BLaER1 (cell line): Measurements from ENCODE around the gene SGK2.

Experiments
- H3K27ac ChIP-seq: shearing (Covaris generic); formaldehyde crosslinking; 2 replicates; pipeline ENCODE4 v1.8.1; 2022
- H3K27me3 ChIP-seq: shearing (Covaris generic); formaldehyde crosslinking; 2 replicates; pipeline ENCODE4 v1.8.1; 2022
- H3K36me3 ChIP-seq: shearing (Covaris generic); formaldehyde crosslinking; 2 replicates; pipeline ENCODE4 v1.8.1; 2022
- H3K4me1 ChIP-seq: shearing (Covaris generic); formaldehyde crosslinking; 2 replicates; pipeline ENCODE4 v1.8.1; 2022
- H3K4me2 ChIP-seq: shearing (Covaris generic); formaldehyde crosslinking; 2 replicates; pipeline ENCODE4 v1.8.1; 2022
- H3K4me3 ChIP-seq: shearing (Covaris generic); formaldehyde crosslinking; 2 replicates; pipeline ENCODE4 v1.8.1; 2022
- H3K9ac ChIP-seq: shearing (Covaris generic); formaldehyde crosslinking; 2 replicates; pipeline ENCODE4 v1.8.1; 2022
- H3K9me3 ChIP-seq: shearing (Covaris generic); formaldehyde crosslinking; 2 replicates; pipeline ENCODE4 v1.8.1; 2022
- H4K20me1 ChIP-seq: shearing (Covaris generic); formaldehyde crosslinking; 2 replicates; pipeline ENCODE4 v1.8.1; 2022
- Cebpa-rat ChIP-seq: shearing (Covaris generic); IDR thresholded peaks from 2 replicates; pipeline ENCODE4 v1.8.1; 2022

SGK2 gene

DNA sequence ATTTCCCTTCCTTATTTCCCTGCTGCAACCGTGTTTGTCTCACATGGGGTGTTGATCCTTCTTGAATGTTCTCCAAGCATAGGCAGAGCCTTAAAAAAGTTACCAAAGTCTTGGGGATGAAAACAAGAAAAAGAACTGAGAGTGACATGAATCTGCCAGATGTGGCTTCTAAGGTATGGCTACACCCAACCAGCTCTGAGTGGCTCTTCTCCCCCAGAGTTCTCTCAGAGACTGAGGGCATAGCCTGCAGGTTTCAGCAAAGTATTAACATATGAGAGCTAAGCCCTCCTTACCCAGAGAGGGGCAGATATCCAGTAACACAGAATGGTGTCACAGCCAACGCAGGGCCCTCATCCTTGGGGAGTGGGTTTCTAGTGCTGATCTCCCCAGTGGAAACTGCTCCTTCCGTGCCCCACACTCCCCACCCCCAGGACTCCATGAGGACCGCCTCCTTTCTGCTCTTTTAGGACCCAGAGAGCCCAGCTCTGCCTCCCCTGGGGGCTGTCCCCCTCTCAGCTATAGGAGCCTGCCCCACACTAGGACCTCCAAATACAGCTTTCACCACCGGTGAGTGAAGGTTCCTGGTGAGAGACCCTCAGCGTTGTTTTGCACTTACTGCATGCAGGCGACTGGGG, 23.3 kb upstream of the SGK2 start:
- no peak overlapping the region for H3K4me2 ChIP-seq
- no peak overlapping the region for H3K4me3 ChIP-seq
- no peaks in the 10 kb centered on the region for H4K20me1 ChIP-seq
- H3K9me3 ChIP-seq = no peaks in the 10 kb centered on the region
- H3K27me3 ChIP-seq = no peaks in the 10 kb centered on the region
- H3K27ac ChIP-seq = no peak overlapping the region
- H3K36me3 ChIP-seq = peaks cover 38% of the 10 kb centered on the region; the same call in 1 of the 2 replicates
- no peak overlapping the region for H3K9ac ChIP-seq
- no peaks in the 10 kb centered on the region for H3K4me1 ChIP-seq
- no peak for TF ChIP-seq Cebpa-rat

DNA sequence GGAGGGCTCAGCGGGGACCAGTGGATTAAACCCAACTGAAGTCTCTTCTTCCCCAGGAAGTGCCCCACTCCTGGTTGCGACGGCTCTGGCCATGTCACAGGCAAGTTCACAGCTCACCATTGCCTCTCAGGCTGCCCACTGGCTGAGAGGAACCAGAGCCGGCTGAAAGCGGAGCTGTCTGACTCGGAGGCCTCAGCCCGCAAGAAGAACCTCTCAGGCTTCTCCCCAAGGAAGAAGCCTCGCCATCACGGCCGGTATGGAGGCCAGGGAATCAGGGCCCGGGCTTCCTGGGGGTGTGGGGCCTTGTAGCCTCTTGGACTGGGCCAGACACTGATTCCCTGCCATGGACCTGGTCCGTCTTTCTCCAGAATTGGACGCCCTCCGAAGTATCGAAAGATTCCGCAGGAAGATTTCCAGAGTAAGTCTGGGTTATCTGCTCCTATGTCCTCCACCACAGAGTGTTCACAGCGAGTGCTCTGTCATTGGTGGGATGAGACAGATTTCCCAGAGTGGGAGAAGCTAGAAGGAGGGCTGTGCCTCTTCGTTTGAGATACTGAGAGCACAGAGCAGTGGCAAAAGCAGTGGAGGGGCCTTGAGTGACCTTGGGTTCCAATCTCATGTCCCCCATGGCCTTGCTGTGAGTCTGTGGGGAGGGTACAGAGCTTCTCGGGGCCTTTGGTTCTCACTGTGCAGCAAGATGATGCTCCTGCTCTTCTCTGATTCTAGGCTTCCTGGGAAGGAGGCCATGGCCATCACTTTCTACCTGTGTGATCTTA, 22.6 kb upstream of the SGK2 start:
- Histone ChIP-seq H3K4me2 (no peak overlapping the region), H4K20me1 (no peaks in the 10 kb centered on the region), H3K9ac (no peak overlapping the region), H3K27me3 (no peaks in the 10 kb centered on the region), H3K36me3 (peaks cover 40% of the 10 kb centered on the region; the same call in 1 of the 2 replicates), H3K27ac (no peak overlapping the region), H3K9me3 (no peaks in the 10 kb centered on the region), H3K4me1 (no peaks in the 10 kb centered on the region), H3K4me3 (no peak overlapping the region)
- no peak for TF ChIP-seq Cebpa-rat

- Histone ChIP-seq H3K4me2 (no peak overlapping the region), H3K27ac (no peak overlapping the region), H3K4me3 (no peak overlapping the region), H3K27me3 (no peaks in the 10 kb centered on the region), H3K4me1 (no peaks in the 10 kb centered on the region), H3K9ac (no peak overlapping the region), H3K9me3 (no peaks in the 10 kb centered on the region), H3K36me3 (peaks cover 40% of the 10 kb centered on the region; the same call in 1 of the 2 replicates), H4K20me1 (no peaks in the 10 kb centered on the region)
- TF ChIP-seq Cebpa-rat = no peak
Measured at GRCh38 chr20:43536817-43537440, 21.9 kb upstream of the SGK2 start.

DNA sequence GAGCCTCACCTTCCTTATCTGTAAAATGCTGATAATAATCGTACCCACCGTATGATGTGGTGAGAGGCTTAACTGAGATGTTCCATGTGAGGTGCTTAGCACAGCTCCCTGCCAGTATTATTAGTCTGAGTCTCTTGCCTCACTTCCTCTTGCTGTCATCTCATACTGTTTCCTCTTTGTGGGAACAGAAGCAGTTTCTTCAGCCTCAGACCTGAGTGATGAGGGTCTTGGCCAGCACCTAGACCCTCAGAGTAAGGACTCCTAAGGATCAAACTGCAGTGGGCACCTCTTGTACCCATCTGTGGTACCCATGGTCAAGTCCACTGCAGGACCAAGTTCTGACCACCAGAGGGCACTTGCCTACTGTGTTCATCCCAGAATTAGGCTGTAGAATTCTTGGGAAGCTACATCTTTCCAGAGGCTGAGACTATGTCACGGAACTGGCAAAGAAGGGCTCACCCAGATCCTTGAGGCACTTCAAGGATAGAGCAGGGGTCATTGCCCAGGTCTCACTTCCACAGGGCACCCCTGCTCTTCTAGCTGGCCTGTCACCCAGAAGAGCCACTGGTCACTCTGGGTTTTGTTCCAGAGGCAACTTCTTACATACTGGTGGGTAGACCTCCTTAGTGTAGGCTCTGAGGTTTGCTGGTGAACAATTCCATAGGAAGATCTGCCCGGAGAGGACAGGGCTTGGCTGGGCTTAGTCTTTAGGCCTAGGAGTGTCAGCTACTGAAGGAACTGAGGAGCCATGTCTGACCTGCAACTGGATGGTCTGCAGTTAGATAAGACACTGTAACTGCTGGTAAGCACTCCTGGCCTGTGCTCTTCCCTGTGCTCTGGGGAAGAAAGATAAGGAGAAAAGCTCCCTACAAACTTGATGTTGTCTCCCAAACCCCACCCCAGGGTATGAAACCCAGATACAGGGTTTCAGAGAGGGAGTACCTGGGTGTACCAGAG, 20.6 kb upstream of the SGK2 start:
- H3K4me2 ChIP-seq = no peak overlapping the region
- H3K27ac ChIP-seq = no peak overlapping the region
- H4K20me1 ChIP-seq = no peaks in the 10 kb centered on the region
- H3K9me3 ChIP-seq = no peaks in the 10 kb centered on the region
- no peak overlapping the region for H3K9ac ChIP-seq
- H3K4me1 ChIP-seq = no peaks in the 10 kb centered on the region
- peaks cover 40% of the 10 kb centered on the region; the same call in 1 of the 2 replicates for H3K36me3 ChIP-seq
- no peak overlapping the region for H3K4me3 ChIP-seq
- no peak for TF ChIP-seq Cebpa-rat
- H3K27me3 ChIP-seq = no peaks in the 10 kb centered on the region

DNA sequence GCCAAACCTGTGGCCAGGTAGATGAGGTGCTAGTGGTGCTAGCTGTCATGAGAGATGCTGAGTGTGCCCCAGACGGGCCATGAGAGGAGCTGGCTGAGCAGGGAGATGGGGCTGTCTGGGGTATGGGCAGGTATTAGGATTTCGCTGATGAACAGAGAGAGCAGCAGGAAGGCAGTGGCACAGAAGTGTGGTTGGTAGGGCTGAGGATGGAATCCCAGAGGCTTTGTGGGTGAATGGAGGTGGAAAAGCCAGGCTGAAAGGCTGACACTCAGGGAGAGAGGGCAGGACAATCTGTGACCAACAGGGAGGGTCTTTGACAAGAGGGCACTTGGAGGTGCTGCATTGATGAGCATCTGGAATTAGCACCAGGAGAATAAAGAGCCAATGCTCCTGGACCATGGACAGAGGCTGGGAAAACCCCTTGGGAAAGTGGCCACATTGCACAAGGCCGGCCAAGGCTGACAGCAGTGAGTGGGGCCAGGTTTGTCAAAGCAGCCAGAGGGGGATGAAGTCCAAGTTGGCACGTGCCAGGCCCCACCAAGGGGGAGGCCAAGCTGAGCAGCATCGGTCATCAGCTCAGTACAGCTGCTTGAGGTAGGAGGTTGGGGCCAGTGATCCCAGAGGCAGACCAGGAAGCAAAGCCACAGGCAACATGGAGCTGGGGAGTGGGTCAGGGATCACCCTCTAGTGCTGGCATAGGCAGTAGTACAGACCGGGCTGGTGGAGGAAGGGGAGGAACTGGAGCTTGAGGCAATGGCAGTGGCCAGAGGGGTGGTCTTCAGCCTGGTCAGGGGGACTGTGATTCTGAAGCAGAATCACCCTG, 19.7 kb upstream of the SGK2 start:
- Histone ChIP-seq H4K20me1 (no peaks in the 10 kb centered on the region), H3K9ac (no peak overlapping the region), H3K4me3 (no peak overlapping the region), H3K36me3 (peaks cover 40% of the 10 kb centered on the region; the same call in 1 of the 2 replicates), H3K4me2 (no peak overlapping the region), H3K27me3 (no peaks in the 10 kb centered on the region), H3K9me3 (no peaks in the 10 kb centered on the region), H3K27ac (no peak overlapping the region), H3K4me1 (no peaks in the 10 kb centered on the region)
- TF ChIP-seq Cebpa-rat = no peak

DNA sequence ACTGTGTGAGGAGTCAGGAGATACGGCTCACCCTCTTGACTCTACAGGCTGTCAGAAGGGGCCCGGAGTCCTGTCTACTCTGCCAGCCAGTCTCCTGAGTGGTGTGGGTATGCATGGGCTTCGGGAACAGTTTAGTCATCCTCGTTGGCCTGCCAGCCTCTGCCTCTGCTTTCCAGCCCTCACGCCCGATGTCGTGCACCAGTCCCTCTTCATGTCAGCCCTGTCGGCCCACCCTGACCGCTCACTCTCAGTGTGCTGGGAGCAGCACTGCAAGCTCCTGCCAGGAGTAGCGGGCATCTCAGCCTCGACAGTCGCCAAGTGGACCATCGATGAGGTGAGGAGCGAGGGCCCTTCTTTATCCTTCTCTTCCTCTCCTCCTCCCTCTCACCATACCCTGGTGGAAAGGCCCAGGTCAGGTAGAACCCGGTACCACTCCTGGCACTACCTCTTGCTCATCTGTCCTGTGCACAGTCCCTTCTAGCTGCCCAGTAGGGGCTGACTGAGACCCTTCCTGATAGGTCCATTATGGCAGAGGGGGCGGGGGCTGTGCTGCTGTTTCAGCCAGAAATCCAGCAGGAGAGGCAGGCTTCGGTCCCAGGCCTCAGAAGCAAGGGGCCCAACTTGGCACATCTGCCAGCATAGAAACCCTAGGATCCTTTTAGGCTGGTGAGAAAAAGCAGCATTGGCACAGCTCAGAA, 18.7 kb upstream of the SGK2 start:
- Histone ChIP-seq H3K4me1 (no peaks in the 10 kb centered on the region), H3K4me3 (no peak overlapping the region), H3K9ac (no peak overlapping the region), H3K27me3 (no peaks in the 10 kb centered on the region), H4K20me1 (no peaks in the 10 kb centered on the region), H3K9me3 (no peaks in the 10 kb centered on the region), H3K4me2 (no peak overlapping the region), H3K27ac (no peak overlapping the region), H3K36me3 (peaks cover 38% of the 10 kb centered on the region; the same call in 1 of the 2 replicates)
- no peak for TF ChIP-seq Cebpa-rat

DNA sequence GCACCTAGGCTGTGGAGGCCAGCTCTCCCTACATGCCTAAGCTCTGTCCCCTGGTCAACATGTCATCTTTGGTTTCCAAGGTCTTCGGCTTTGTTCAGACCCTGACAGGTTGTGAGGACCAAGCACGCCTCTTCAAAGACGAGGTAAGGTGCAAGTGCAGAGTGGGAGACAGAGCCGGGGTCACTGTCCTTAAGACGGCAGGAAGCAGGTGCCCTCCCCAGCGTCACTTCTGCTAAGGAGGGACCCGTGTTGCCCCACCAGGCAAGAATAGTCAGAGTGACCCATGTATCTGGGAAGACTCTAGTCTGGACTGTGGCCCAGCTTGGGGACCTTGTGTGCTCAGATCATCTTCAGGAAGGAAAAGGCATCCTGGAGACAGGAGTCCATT, 18.2 kb upstream of the SGK2 start:
- Histone ChIP-seq H3K4me3 (no peak overlapping the region), H3K27ac (no peak overlapping the region), H3K9ac (no peak overlapping the region), H3K27me3 (no peaks in the 10 kb centered on the region), H3K4me2 (no peak overlapping the region), H3K4me1 (no peaks in the 10 kb centered on the region), H3K36me3 (peaks cover 35% of the 10 kb centered on the region; the same call in 1 of the 2 replicates), H3K9me3 (no peaks in the 10 kb centered on the region), H4K20me1 (no peaks in the 10 kb centered on the region)
- no peak for TF ChIP-seq Cebpa-rat

DNA sequence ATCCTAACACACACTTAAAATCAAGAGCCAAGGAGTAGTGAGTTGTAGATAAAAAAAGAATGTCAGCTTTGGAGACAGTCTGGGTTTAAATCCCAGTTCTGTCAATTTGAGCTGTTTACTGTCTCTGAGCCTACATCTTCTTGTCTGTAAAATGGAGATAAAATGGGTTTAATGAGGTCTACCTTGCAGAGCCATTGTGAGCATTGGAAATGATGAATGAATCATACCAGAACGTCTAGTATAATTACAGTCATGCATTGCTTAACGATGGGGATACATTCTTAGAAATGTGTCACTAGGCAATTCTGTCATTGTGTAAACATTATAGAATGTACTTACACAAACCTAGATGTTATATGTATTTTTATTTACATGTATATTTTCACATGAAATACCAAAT, 17.6 kb upstream of the SGK2 start:
- Histone ChIP-seq H3K36me3 (peaks cover 34% of the 10 kb centered on the region; the same call in 1 of the 2 replicates), H3K4me2 (no peak overlapping the region), H3K27ac (no peak overlapping the region), H3K4me3 (no peak overlapping the region), H3K4me1 (no peaks in the 10 kb centered on the region), H3K9me3 (no peaks in the 10 kb centered on the region), H4K20me1 (no peaks in the 10 kb centered on the region), H3K27me3 (no peaks in the 10 kb centered on the region), H3K9ac (no peak overlapping the region)
- no peak for TF ChIP-seq Cebpa-rat
